Upper lobe of left lung (tissue), 6 donors: ENCODE data around the gene RND1. TPM values are rescaled to one million over a fixed set of nuclear protein-coding genes. Genes with fewer than 3 reads are reported as not detected.

Source experiments
- ATAC-seq, 2 donors: fragments of 200-7000 bp; cut with Tn5 transposase; one replicate each; pipeline ENCODE4 v1.9.1; 2022; ENCODE audit warnings: mild to moderate bottlenecking in 2 of 2, moderate library complexity in 2 of 2; ENCODE audit not compliant: low FRiP score in 2 of 2
- DNase-seq, 2 donors: peaks; one replicate each; pipeline ENCODE4 v3.0.0-alpha.2; 2019 to 2020
- H3K27ac ChIP-seq, 4 donors: fragments of 200-600 bp; sonication (generic); one replicate each; pipeline ENCODE4 v1.5.1; 2016 to 2019
- H3K27me3 ChIP-seq, 4 donors: fragments of 200-600 bp; sonication (generic); one replicate each; pipeline ENCODE4 v1.5.1; 2017 to 2019
- H3K36me3 ChIP-seq, 4 donors: fragments of 200-600 bp; sonication (generic); one replicate each; pipeline ENCODE4 v1.5.1; 2016 to 2019
- H3K4me1 ChIP-seq, 4 donors: fragments of 200-600 bp; sonication (generic); one replicate each; pipeline ENCODE4 v1.5.1; 2018 to 2019
- H3K4me3 ChIP-seq, 4 donors: fragments of 200-600 bp; sonication (generic); one replicate each; pipeline ENCODE4 v1.5.1; 2017 to 2019; ENCODE audit warnings: mild to moderate bottlenecking in 2 of 4, moderate library complexity in 1 of 4
- H3K9me3 ChIP-seq, 4 donors: fragments of 200-600 bp; sonication (generic); one replicate each; pipeline ENCODE4 v1.5.1; 2018 to 2019
- EP300 ChIP-seq, 4 donors: sonication (generic); formaldehyde crosslinking; IDR thresholded peaks; one replicate each; pipeline ENCODE4 v1.5.1; 2017; ENCODE audit warnings: antibody characterized with exemption in 4 of 4, control low read depth in 2 of 4
- POLR2A ChIP-seq, 4 donors: fragments of 450-650 bp; IDR thresholded peaks; one replicate each; pipeline ENCODE4 v1.5.1; 2016 to 2017; ENCODE audit warnings: antibody characterized with exemption in 4 of 4, mild to moderate bottlenecking in 2 of 4
- POLR2AphosphoS5 ChIP-seq, 2 donors: sonication (generic); formaldehyde crosslinking; IDR thresholded peaks; one replicate each; pipeline ENCODE4 v1.5.1; 2017; ENCODE audit warnings: antibody characterized with exemption in 2 of 2
- WGBS, 2 donors: methylation state at CpG; one replicate each; pipeline ENCODE4 v1.1.5; 2017 to 2018; 5-methylcytosine and 5-hydroxymethylcytosine counted together
- total RNA-seq, 6 donors: library from RNA; depleted of rRNA in 4 of 6; stranded (reverse); fragments of >200 nt in 4 of 6; gene quantifications; one replicate each; pipeline versions ENCODE4 v1.1.0 to v1.2.1, GENCODE V29; 2016 to 2021
- TF ChIP-seq, protein P1 (sequence below), 6 experiments: fragments of 450-650 bp in 4 of 6; fragments of 200-600 bp in 2 of 6; sonication (generic) in 2 of 6; IDR thresholded peaks; one replicate each; pipeline ENCODE4 v1.5.1; 2016 to 2019; ENCODE audit warnings: antibody characterized with exemption in 6 of 6
- donor health status: DM: no; HTN: no; CAD: no; lungs with moderate emphysema.
- donor health status: DM: no; HTN: yes; CAD: no; lungs with severe emphysema.

The RND1 gene
- total RNA-seq, 6 donors from 2014 or later = 7.2 to 23.0 (median 14.2) TPM

DNA sequence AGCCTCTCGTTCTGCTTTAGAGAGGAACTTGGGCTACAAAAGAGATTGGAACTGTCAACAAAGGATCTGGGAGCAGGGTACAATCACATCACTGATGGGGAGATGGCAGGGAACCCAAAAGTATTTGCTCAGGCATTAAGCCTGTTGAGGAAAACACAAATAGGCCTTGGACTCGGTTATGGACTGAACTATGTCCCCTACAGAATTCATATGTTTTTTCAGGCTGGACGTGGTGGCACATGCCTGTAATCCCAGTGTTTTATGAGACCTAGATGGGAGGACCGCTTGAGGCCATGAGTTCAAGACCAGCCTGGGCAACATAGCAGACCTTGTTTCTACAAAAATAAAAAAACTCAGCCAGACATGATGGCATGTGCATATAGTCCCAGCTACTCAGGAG lies 27.6 kb downstream of the RND1 start:
- Histone ChIP-seq H3K27me3 (no peaks in the 10 kb centered on the region), H3K4me3 (no peak overlapping the region), H3K27ac (no peak overlapping the region), H3K9me3 (no peaks in the 10 kb centered on the region), H3K4me1 (no peaks in the 10 kb centered on the region), H3K36me3 (peaks cover 55 to 94% (median 82%) of the 10 kb centered on the region in 4 donors)
- no peak for ATAC-seq
- WGBS, 2 donors = 89 to 95% methylated on average over 4 of the region's 4 CpGs
- DNase-seq = no peak
- TF ChIP-seq EP300 (IDR thresholded peaks at IDR 0.05) (no peak), POLR2A (IDR thresholded peaks at IDR 0.05) (no peak), POLR2AphosphoS5 (IDR thresholded peaks at IDR 0.05) (no peak)
- TF ChIP-seq, protein P1, sequence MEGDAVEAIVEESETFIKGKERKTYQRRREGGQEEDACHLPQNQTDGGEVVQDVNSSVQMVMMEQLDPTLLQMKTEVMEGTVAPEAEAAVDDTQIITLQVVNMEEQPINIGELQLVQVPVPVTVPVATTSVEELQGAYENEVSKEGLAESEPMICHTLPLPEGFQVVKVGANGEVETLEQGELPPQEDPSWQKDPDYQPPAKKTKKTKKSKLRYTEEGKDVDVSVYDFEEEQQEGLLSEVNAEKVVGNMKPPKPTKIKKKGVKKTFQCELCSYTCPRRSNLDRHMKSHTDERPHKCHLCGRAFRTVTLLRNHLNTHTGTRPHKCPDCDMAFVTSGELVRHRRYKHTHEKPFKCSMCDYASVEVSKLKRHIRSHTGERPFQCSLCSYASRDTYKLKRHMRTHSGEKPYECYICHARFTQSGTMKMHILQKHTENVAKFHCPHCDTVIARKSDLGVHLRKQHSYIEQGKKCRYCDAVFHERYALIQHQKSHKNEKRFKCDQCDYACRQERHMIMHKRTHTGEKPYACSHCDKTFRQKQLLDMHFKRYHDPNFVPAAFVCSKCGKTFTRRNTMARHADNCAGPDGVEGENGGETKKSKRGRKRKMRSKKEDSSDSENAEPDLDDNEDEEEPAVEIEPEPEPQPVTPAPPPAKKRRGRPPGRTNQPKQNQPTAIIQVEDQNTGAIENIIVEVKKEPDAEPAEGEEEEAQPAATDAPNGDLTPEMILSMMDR (IDR thresholded peaks at IDR 0.05) = no peak

DNA sequence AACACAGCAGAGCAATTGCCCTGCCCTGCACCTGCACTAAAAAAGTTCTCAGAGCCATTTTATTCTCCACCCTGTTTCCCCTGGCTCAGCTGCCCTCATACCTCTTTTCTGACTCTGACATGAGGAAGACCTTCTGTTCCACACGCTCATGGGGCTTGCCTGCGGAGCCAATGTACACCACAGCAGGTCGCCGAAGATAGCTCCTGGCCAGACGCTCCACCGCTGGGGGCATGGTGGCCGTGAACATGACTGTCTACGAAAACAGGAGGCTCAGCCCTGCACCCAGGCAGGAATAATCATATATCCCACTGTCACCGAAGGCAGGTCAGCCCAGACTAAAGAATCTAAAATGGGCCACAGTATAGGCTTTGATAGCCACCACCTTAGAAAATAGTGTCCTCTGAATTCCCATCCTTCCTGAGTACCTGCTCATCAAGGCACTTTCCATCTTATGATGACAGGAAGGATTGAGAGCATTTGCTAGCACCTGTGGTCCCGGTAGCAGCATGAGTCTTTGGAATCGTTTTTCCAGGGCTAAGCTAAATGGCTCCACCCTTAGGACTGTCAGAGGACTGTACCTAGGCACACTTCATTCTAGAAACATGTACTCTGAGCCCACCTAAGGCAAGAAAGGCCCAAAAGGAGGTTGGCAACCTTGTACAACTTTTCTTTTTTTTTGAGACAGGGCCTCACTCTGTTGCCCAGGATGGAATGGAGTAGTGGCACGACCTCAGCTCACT lies 33.2 kb downstream of the RND1 start:
- 77 to 95% methylated on average over 5 to 12 of the region's 12 CpGs for WGBS, 2 donors
- TF ChIP-seq POLR2A (IDR thresholded peaks at IDR 0.05) (no peak), EP300 (IDR thresholded peaks at IDR 0.05) (no peak), POLR2AphosphoS5 (IDR thresholded peaks at IDR 0.05) (no peak)
- TF ChIP-seq, protein P1 (IDR thresholded peaks at IDR 0.05) = no peak
- Histone ChIP-seq H3K4me1 (no peaks in the 10 kb centered on the region), H3K9me3 (no peaks in the 10 kb centered on the region), H3K27ac (no peak overlapping the region), H3K4me3 (no peak overlapping the region), H3K27me3 (no peaks in the 10 kb centered on the region), H3K36me3 (peaks cover 56 to 100% (median 98%) of the 10 kb centered on the region in 4 donors)
- DNase-seq (no peak), ATAC-seq (no peak)

DNA sequence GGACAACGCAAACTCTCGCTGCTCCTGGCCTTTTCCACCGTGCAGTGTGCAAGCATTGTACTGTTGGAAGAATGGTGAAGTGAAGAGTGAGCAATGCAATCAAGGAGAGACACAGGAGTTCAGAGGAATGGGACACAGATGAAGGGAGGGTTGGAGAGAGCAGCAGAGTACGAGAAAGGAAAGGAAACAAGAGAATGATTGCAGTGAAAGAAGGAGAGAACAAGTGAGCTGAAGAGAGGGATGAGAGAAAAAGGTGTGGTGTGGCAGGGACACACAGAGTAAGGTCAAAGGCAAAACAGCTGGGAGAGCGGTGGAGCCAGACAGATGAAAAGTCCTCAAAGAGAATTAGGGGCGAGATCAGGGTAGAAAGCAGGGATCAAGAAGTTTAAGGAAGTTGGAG lies 34.4 kb downstream of the RND1 start:
- H3K27me3 ChIP-seq = no peaks in the 10 kb centered on the region
- no peak overlapping the region for H3K27ac ChIP-seq
- TF ChIP-seq EP300 (IDR thresholded peaks at IDR 0.05) (no peak), POLR2AphosphoS5 (IDR thresholded peaks at IDR 0.05) (no peak), POLR2A (IDR thresholded peaks at IDR 0.05) (no peak)
- TF ChIP-seq, protein P1 (IDR thresholded peaks at IDR 0.05) = no peak
- WGBS, 2 donors = 92 to 93% methylated on average over 6 of the region's 6 CpGs
- ATAC-seq = no peak
- no peaks in the 10 kb centered on the region for H3K4me1 ChIP-seq
- no peak for DNase-seq
- no peak overlapping the region for H3K4me3 ChIP-seq
- no peaks in the 10 kb centered on the region for H3K9me3 ChIP-seq
- H3K36me3 ChIP-seq = peaks cover 49 to 100% (median 92%) of the 10 kb centered on the region in 4 donors

DNA sequence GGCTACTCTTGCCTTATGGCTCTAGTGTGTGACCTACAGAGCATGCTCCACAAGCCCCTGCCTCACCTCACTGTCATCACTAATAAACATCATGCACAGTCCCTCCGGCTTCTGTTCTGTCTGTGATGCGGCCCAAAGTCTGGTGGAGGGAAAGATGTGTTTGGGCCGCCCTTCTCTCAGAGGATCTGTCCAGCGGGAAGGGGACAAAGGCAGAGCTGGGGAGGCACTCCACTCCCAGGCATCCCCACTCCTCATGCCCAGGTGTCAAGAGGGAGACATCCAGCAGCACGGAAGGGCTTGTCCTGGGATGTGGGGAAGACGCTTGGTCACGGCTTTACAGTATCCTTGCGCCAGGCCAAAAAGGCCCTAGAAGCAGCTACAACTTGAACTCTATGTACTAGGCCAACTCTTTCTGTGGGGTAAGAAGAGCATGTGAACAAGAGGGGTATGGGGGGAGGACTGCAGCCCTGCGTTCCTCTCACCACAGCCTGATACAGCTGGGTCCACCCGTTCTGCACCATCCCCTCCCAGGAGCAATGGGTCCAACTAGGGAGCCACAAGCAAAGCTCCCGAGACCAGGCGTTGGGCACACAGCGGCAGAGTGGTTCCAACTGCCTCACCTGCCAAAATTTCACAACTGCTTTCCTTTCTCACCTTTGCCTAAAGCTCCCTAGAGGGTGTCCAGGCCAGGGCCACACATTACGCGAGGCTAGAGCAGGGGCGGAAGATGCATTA lies 36.7 kb downstream of the RND1 start:
- H3K4me3 ChIP-seq = no peak overlapping the region
- DNase-seq (no peak), ATAC-seq (no peak)
- H3K27ac ChIP-seq = no peak overlapping the region
- 90 to 91% methylated on average over 8 to 16 of the region's 16 CpGs for WGBS, 2 donors
- H3K27me3 ChIP-seq = no peaks in the 10 kb centered on the region
- peaks cover 0 to 1% (median 0%) of the 10 kb centered on the region in 4 donors for H3K4me1 ChIP-seq
- H3K9me3 ChIP-seq = no peaks in the 10 kb centered on the region
- H3K36me3 ChIP-seq = peaks cover 38 to 99% (median 72%) of the 10 kb centered on the region in 4 donors
- TF ChIP-seq EP300 (IDR thresholded peaks at IDR 0.05) (no peak), POLR2AphosphoS5 (IDR thresholded peaks at IDR 0.05) (no peak), POLR2A (IDR thresholded peaks at IDR 0.05) (no peak)
- TF ChIP-seq, protein P1 (IDR thresholded peaks at IDR 0.05) = no peak
